Nucleus accumbens (tissue), 56 donors: Measurements from ENCODE around the gene ZNF593.
A peak's percentile ranks its signal among the peaks of the same experiment; 100 is the strongest.

Source experiments
- DNase-seq, 56 donors: peaks; one replicate each; lab custom pipeline; 2025; lab: John Stamatoyannopoulos, UW

ZNF593 gene

GRCh38 chr1:26164861-26165842 lies 4.6 kb upstream of the ZNF593 start:
- no peak for DNase-seq

GRCh38 chr1:26166719-26167281 lies 2.9 kb upstream of the ZNF593 start:
- DNase-seq: no peak

GRCh38 chr1:26168410-26169197 lies 1.1 kb upstream of the ZNF593 start, which contains the start of gene C1orf232:
C1orf232 (minus strand) TSS chr1:26168963; CDS start chr1:26168499, 464 bp downstream.
- DNase-seq: peak in 5 of 56 donors; percentile 5 to 34 (median 12)

GRCh38 chr1:26169198-26169554 lies 532 bp upstream of the ZNF593 start:
- DNase-seq: no peak

GRCh38 chr1:26170472-26170821 lies 739 bp downstream of the ZNF593 start:
- DNase-seq: no peak

- DNase-seq: no peak
Observed at GRCh38 chr1:26171084-26172072, 1.7 kb downstream of the ZNF593 start, which contains the start of gene ZNF593OS. ZNF593OS (minus strand) TSS chr1:26171832; CDS start chr1:26171661, 171 bp downstream.

- DNase-seq: no peak
Observed at GRCh38 chr1:26175346-26175745, 5.6 kb downstream of the ZNF593 start.

GRCh38 chr1:26177182-26177684 lies 7.5 kb downstream of the ZNF593 start, which contains the start of gene CNKSR1:
CNKSR1 (plus strand) TSS chr1:26177491; CDS start chr1:26177548, 57 bp downstream.
- no peak for DNase-seq

GRCh38 chr1:26180010-26180506 lies 10.3 kb downstream of the ZNF593 start:
- DNase-seq: no peak

DNA sequence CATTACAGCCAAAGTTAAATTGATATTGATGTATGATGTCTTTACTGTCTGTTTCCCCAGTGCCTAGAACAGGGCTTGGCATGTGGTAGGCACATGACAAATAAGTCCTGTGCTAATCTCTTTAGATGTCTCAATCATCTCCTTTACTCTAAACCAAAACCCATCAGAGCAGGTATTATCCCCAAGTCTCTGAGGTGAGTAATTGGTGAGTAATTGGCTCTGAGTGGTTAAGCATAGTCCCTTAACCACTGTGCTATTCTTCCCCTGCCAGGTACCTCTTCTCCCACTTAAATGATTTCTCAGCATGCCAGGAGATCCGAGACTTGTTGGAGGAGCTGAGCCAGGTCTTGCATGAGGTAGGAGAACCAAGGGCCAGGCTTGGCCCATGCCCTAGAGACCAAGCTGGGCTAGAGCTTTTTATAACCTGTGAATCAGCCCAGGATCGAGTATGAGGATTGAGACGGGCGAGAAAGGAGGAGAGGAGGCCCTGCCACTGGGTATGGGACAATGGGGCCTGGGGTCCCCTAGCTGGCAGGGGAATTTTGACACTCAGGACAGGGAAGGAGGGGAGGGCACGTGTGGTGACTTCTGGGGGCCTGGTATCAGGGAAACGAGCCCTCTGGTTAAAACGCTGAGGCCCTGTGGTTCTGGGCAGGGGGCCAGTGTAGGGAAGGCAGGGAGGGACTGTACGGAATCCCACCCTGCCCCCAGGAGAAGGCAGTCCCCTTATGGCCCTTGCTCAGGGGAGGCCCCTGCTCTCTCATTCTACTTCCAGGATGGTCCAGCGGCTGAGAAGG lies 12.1 kb downstream of the ZNF593 start:
- no peak for DNase-seq

- no peak for DNase-seq
Observed at GRCh38 chr1:26182383-26182696, 12.6 kb downstream of the ZNF593 start.

- DNase-seq: no peak
Observed at GRCh38 chr1:26184086-26184485, 14.4 kb downstream of the ZNF593 start.

DNA sequence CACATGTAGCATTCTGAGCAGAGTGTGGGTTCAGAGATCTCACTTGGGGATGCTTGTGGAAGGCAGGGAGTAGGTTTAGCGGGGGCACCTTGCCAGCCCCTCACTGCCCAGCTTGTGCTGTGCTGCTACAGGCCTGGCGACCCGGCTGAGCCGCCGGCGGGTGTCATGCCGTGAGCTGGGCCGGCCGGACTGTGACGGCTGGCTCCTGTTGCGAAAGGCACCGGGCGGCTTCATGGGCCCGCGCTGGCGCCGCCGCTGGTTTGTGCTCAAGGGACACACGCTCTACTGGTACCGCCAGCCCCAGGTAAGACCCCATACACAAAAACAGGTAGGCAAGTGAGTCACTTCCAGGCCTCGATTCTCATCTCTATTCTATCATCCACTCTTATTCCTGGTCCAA lies 15.2 kb downstream of the ZNF593 start:
- DNase-seq: no peak

- no peak for DNase-seq
Observed at GRCh38 chr1:26187882-26188281, 18.2 kb downstream of the ZNF593 start.

DNA sequence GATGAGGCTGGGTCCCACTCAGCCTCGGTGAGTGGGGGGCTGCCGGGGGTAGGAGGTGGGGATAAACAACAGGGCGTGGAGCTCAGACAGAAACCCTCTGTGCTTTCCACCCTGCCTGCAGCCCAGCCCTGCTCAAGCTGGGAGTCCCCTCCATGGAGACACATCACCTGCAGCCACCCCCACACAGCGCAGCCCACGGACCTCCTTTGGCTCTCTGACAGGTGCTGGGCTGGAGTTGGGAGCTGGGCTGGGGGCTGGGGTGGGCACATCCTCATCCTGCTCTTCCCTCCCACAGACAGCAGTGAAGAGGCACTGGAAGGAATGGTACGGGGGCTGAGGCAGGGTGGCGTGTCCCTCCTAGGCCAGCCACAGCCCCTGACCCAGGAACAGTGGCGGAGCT lies 18.8 kb downstream of the ZNF593 start:
- peak in 1 of 56 donors; percentile 17 for DNase-seq

- no peak for DNase-seq
Observed at GRCh38 chr1:26189331-26189730, 19.6 kb downstream of the ZNF593 start.

GRCh38 chr1:26189751-26190275 lies 20.1 kb downstream of the ZNF593 start:
- DNase-seq: no peak

DNA sequence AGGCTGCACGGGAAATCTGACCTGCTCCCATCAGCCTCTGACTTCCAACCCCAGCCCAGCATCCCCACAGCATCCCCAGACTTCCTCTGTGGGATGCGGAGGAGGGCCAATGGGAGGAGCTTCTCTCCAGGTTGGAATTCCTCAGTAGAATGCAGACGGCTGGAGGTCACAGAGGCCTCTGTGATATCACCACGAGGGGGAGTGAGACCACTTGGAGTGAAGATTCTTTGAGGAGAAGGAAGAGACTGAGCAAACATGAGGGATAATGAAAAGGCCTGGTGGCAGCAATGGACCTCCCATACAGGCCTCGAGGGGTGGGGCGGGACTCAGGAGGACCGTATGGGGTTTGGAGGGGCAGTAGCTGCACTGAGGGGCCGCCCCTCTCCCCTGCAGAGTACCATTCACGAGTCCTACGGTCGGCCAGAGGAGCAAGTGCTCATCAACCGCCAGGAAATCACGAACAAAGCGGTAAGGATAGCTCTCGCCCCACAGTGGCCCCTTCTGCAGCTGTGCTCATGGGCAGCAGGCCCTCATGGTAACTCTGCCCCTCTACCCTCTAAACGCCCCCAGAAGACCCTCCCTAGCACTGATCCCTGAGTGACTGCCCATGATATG lies 20.8 kb downstream of the ZNF593 start, which contains the start of gene CATSPER4:
CATSPER4 (plus strand) TSS at position 230 of the 615 bp plus-strand sequence; CDS start at position 256, 26 bp downstream.
- DNase-seq: peak in 2 of 56 donors; percentile 2 to 12
